Gastrocnemius medialis (tissue), 4 donors: ENCODE results near the gene CBR1.

Source experiments
- CTCF ChIP-seq, 5 experiments: fragments of 450-650 bp in 3 of 5; fragments of 200-600 bp in 2 of 5; sonication (generic) in 2 of 5; IDR thresholded peaks in 4 of 5; conservative IDR thresholded peaks in 1 of 5; 1 replicate in 4 of 5; 2 replicates in 1 of 5; pipeline ENCODE4 v1.5.1; 2016 to 2019; ENCODE audit warnings: antibody characterized with exemption in 5 of 5, mild to moderate bottlenecking in 3 of 5, moderate library complexity in 3 of 5
- POLR2A ChIP-seq, 2 donors: fragments of 450-650 bp; IDR thresholded peaks; one replicate each; pipeline ENCODE4 v1.6.1; 2017; ENCODE audit warnings: antibody characterized with exemption in 2 of 2, mild to moderate bottlenecking in 2 of 2, moderate library complexity in 2 of 2

GRCh38 chr21:36065497-36066036 is 4.3 kb upstream of the CBR1 start:
- no peak for TF ChIP-seq CTCF (IDR thresholded peaks at IDR 0.05 in 4 of 5, conservative IDR thresholded peaks at IDR 0.05 in 1 of 5)
- no peak for TF ChIP-seq POLR2A (IDR thresholded peaks at IDR 0.05)
